ENCODE results near the gene ALMS1.

ALMS1 gene

DNA sequence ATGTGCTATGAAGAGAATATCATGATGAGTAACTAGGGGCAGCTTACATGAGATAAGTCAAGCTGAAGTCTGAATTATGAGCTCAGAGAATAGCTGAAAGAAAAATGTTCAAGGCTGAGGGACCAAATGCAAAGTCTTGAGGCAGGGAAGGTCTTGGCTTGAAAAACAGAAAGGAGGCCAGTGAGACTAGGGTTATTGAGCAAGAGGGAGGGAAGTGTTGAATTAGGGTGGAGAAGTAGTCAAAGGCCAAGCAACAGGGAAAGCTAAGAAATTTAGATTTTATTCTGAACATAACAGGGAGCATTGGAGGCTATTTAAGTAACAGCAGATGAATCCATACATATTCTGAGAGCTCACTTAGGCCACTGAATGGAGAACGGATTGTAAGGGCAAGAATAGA lies 11.4 kb upstream of the ALMS1 start:
- TF ChIP-seq, protein P1, sequence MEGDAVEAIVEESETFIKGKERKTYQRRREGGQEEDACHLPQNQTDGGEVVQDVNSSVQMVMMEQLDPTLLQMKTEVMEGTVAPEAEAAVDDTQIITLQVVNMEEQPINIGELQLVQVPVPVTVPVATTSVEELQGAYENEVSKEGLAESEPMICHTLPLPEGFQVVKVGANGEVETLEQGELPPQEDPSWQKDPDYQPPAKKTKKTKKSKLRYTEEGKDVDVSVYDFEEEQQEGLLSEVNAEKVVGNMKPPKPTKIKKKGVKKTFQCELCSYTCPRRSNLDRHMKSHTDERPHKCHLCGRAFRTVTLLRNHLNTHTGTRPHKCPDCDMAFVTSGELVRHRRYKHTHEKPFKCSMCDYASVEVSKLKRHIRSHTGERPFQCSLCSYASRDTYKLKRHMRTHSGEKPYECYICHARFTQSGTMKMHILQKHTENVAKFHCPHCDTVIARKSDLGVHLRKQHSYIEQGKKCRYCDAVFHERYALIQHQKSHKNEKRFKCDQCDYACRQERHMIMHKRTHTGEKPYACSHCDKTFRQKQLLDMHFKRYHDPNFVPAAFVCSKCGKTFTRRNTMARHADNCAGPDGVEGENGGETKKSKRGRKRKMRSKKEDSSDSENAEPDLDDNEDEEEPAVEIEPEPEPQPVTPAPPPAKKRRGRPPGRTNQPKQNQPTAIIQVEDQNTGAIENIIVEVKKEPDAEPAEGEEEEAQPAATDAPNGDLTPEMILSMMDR (conservative IDR thresholded peaks at IDR 0.05), result no peak
- no peak for TF ChIP-seq ZFX (IDR thresholded peaks at IDR 0.05)
- no peak overlapping the region for H3K27ac ChIP-seq

DNA sequence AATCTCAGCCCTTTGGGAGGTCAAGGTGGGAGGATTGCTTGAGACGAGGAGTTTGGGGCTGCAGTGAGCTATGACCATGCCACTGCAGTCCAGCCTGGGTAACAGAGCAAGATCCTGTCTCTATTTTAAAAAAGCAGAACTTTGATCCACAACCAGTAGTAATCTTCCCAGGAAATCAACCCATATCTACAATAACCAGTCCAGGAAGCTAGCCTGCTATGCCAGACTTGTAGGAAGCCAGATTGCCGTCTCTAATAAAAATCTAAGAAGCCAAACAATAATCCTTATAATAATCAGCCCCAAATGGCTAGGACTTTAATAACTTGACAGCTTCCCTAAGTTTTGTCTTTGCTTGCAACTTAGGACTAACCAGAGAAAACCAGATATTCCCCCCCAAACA lies 9.0 kb upstream of the ALMS1 start:
- H3K27ac ChIP-seq, result no peak overlapping the region
- TF ChIP-seq, protein P1 (conservative IDR thresholded peaks at IDR 0.05), result no peak
- no peak for TF ChIP-seq ZFX (IDR thresholded peaks at IDR 0.05)

DNA sequence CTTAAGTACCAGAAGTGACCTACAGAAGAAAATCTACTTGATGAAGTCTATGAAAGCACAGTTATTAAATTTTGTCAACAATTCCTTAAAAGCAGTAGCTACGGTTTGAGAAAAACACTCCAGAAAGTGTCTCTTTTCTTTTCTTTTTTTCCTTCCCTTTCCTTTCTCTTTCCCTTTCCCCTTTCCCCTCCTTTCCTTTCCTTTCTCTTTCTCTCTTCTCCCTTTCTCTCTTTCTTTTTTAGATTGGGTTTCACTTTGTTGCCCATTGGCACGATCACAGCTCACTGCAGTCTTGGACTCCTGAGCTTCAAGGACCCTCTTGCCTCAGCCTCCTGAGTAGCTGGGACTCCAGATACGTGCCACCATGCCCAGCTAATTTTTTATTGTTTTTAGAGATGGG lies 2.6 kb upstream of the ALMS1 start:
- H3K27ac ChIP-seq, result no peak overlapping the region
- no peak for TF ChIP-seq ZFX (IDR thresholded peaks at IDR 0.05)
- TF ChIP-seq, protein P1 (conservative IDR thresholded peaks at IDR 0.05), result no peak

DNA sequence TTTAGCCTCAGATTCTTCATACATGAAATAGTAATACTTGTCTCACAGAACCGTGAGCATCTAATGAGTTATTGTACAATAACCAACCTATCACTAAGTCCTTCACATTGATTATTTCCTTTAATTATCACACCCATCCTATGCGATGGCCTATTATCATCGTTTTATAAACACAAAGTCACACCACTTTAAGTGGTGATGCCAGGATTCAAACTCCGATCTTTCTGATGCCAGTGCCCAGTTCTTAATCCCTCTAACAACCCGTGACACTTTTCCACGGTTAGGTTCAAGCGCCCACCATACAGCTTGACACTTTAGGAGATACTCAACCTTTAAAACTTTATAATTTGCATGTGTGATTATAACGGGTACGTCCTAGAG lies 523 bp upstream of the ALMS1 start:
- no peak for TF ChIP-seq ZFX (IDR thresholded peaks at IDR 0.05)
- TF ChIP-seq, protein P1 (conservative IDR thresholded peaks at IDR 0.05), result no peak
- peak overlapping the region; percentile 80 for H3K27ac ChIP-seq

DNA sequence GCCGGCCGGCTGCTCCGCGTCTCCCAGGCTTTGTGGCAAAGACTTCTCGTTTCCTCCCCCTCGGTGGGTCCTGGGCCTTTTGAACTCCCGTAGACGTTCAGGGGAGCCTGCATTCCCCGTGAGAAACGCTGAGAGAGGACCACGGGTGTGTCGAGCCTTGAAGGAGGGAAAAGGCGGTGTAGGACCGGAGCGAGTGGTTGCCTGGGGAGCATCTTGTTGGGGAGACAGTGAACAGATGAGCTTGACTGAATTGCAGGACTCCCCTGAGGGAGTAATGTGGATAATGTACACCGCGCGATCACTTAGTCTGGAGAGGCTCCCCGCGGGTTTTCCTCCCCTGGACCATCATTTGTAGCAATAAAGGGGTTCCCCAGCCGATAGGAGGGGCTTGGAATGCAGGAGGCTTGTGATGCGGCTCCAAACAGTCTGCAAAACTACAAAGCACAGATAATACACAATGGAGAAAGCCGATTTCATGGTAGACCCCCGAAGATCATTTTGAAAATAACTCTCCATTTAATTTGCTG lies 769 bp downstream of the ALMS1 start:
- no peak for TF ChIP-seq ZFX (IDR thresholded peaks at IDR 0.05)
- TF ChIP-seq, protein P1 (conservative IDR thresholded peaks at IDR 0.05), result no peak
- peak overlapping the region; percentile 80 for H3K27ac ChIP-seq

DNA sequence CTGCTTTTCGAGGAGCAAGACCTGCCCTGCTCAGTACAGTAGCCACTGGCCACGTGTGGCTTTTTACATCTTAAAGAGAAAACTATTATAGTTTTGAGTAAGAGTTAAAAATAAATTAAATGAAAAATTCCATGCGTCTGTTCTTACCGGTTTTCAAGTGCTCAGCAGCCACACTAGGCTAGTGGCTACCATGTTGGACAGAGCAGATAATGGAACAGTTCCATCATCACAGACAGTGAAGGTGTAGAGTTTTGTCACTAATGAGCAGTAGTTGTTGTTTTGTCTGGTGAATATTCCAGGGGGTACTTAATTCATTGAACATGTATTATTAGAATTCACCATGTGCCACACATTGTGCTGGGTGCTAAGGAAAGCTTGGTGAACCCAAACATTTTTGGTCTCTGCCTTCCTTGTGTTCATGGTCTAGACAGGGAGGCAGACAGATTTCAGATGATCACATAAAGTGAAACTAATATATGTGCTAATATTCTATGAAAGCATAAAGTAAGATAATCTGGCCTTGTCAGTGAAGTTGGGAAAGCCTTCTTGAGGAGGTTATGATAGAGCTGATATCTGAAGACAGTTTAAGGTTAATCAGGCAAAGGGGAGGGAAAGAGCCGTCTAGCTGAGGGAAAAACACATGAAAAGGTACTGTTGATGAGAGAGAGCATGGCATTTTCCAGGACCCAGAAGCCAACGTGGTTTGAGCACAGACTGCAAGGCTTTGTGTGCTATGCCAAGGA lies 1.4 kb downstream of the ALMS1 start:
- no peak for TF ChIP-seq ZFX (IDR thresholded peaks at IDR 0.05)
- TF ChIP-seq, protein P1 (conservative IDR thresholded peaks at IDR 0.05), result no peak
- peak overlapping the region; percentile 80 for H3K27ac ChIP-seq

DNA sequence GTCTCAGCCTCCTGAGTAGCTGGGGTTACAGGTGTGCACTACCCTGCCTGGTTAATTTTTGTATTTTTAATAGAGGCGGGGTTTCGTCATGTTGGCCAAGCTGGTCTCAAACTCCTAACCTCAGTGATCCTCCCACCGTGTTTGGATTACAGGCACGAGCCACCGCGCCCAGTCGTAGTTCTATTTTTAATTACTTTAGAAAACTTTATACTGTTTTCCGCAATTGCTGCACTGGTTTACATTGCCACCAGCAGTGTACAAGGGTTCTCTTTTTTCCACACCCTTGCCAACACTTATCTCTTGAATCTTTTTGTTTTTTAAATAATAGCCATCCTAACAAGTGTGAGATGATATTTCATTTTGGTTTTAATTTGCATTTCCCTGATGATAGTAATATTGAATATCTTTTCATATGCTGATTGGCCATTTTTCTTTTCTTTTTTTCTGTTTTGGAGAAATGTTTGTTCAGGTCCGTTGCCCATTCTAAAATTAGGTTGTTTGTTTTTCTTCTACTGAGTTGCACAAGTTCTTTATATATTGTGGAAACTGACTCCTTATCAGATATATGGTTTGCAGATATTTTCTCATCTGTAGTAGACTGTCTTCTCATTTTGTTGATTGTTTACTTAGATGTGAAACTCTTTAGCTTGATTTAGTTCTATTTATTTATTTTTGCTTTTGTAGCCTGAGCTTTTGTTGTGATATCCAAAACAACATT lies 16.9 kb downstream of the ALMS1 start:
- TF ChIP-seq, protein P1 (conservative IDR thresholded peaks at IDR 0.05), result no peak
- TF ChIP-seq ZFX (IDR thresholded peaks at IDR 0.05), result no peak
- peak overlapping the region; percentile 36 for H3K27ac ChIP-seq
